ENCODE data around the gene GAS7. TPM values are rescaled to one million over a fixed set of nuclear protein-coding genes. Genes with fewer than 3 reads are reported as not detected.

The GAS7 gene
- total and polyA plus RNA-seq, 2 experiments from 2014 or later = 1.9 to 10.7 TPM

- no peak for TF ChIP-seq ZNF462 (CRISPR knock-in tag; IDR thresholded peaks at IDR 0.05)
- TF ChIP-seq POLR2AphosphoS5 (IDR thresholded peaks at IDR 0.05; ENCODE audit: low read depth) = no peak
- TF ChIP-seq JUNB (IDR thresholded peaks at IDR 0.05; ENCODE audit: unreplicated experiment) = no peak
- TF ChIP-seq ETS1 (IDR thresholded peaks at IDR 0.05) = no peak
- TF ChIP-seq CTCF (conservative IDR thresholded peaks at IDR 0.05; ENCODE audit: low read depth in 2 of 2) = no peak
- no peak for TF ChIP-seq ZNF114 (CRISPR knock-in tag; IDR thresholded peaks at IDR 0.05)
- no peak for TF ChIP-seq STAT1 (IDR thresholded peaks at IDR 0.05; ENCODE audit: unreplicated experiment)
These were observed 35.6 kb upstream of the GAS7 start (continued) for GRCh38 chr17:10234033-10234432.

- ATAC-seq = no peak
- no peaks in the 10 kb centered on the region for H4K20me1 ChIP-seq (replicated peaks; ENCODE audit: insufficient read depth)
- no peak for DNase-seq (ENCODE audit: low spot score)
- H3K27ac Mint-ChIP-seq = no peak overlapping the region
- H3K4me1 Mint-ChIP-seq = no peaks in the 10 kb centered on the region
- H3K9me2 ChIP-seq (ENCODE audit: insufficient read depth) = no peaks in the 10 kb centered on the region
- no peaks in the 10 kb centered on the region for H3K4me1 ChIP-seq (ENCODE audit: insufficient read depth)
- H3K27ac ChIP-seq (ENCODE audit: low read depth) = no peak overlapping the region
- no peaks in the 10 kb centered on the region for H3F3A ChIP-seq (replicated peaks; ENCODE audit: low read depth)
- H3K4me2 ChIP-seq = no peak overlapping the region
- H3K27me3 ChIP-seq (ENCODE audit: insufficient read depth) = no peaks in the 10 kb centered on the region
- H3K4me3 Mint-ChIP-seq = no peak overlapping the region
- H3K27me3 Mint-ChIP-seq (ENCODE audit: insufficient read depth, low read depth, poor library complexity) = peaks cover 11% of the 10 kb centered on the region
- no peaks in the 10 kb centered on the region; the same call in 2 of the 3 replicates for H3K36me3 Mint-ChIP-seq (ENCODE audit: low read depth)
- H3K36me3 ChIP-seq (ENCODE audit: insufficient read depth) = no peaks in the 10 kb centered on the region
- no peak overlapping the region for H2AFZ ChIP-seq
- H3K4me3 ChIP-seq = no peak overlapping the region
- H3K79me2 ChIP-seq (replicated peaks; ENCODE audit: insufficient read depth) = no peaks in the 10 kb centered on the region
- peaks cover 13% of the 10 kb centered on the region for H3K9me3 Mint-ChIP-seq
- TF ChIP-seq EZH2 (IDR thresholded peaks at IDR 0.05; ENCODE audit: low read depth, unreplicated experiment) = no peak
- no peak for TF ChIP-seq JUNB (IDR thresholded peaks at IDR 0.05; ENCODE audit: unreplicated experiment)
- TF ChIP-seq REST (IDR thresholded peaks at IDR 0.05; ENCODE audit: unreplicated experiment) = no peak
These were observed 34.8 kb upstream of the GAS7 start for GRCh38 chr17:10233161-10233560.
